ENCODE data around the gene AFF1. TPM values are rescaled to one million over a fixed set of nuclear protein-coding genes. Genes with fewer than 3 reads are reported as not detected.

AFF1 gene
- 121 TPM for total RNA-seq

- peak; percentile 91 for DNase-seq (ENCODE audit: low spot score)
- intact Hi-C loops (cut with DNase I), result loop anchor here (10.0 kb wide), 1 partner anchor 70 kb away; no protein-coding TSS in a partner anchor
- peak; percentile 93 for ATAC-seq
These were observed at the start of gene AFF1 for GRCh38 chr4:86934771-86935565. Gene AFF1, plus strand, starts transcription at chr4:86935011. Its CDS starts 13,523 bp downstream, at chr4:86948534.

- ATAC-seq (no peak), DNase-seq (ENCODE audit: low spot score) (no peak)
- intact Hi-C loops (cut with DNase I), result no loop called here
These were observed 44.0 kb upstream of the AFF1 start for GRCh38 chr4:86890790-86891189.

GRCh38 chr4:86891762-86892635 is 42.8 kb upstream of the AFF1 start, which contains the start of gene C4orf36:
Gene C4orf36, minus strand, starts transcription at chr4:86892422. Its CDS starts 902 bp downstream, at chr4:86891520.
- ATAC-seq (peak; percentile 80), DNase-seq (ENCODE audit: low spot score) (peak; percentile 81)
- intact Hi-C loops (cut with DNase I), result no loop called here

GRCh38 chr4:86892636-86892960 is 42.2 kb upstream of the AFF1 start:
- ATAC-seq (peak; percentile 54), DNase-seq (ENCODE audit: low spot score) (no peak)
- intact Hi-C loops (cut with DNase I), result no loop called here

GRCh38 chr4:86893136-86893535 is 41.7 kb upstream of the AFF1 start:
- intact Hi-C loops (cut with DNase I), result no loop called here
- no peak for ATAC-seq
- no peak for DNase-seq (ENCODE audit: low spot score)

GRCh38 chr4:86894455-86894854 is 40.4 kb upstream of the AFF1 start:
- intact Hi-C loops (cut with DNase I), result loop anchor here (2.0 kb wide), 1 partner anchor 398 kb away; no protein-coding TSS in a partner anchor
- no peak for DNase-seq (ENCODE audit: low spot score)
- ATAC-seq, result no peak

GRCh38 chr4:86895692-86896488 is 38.9 kb upstream of the AFF1 start:
- intact Hi-C loops (cut with DNase I), result loop anchor here (2.0 kb wide), 1 partner anchor 399 kb away; no protein-coding TSS in a partner anchor
- ATAC-seq, result peak; percentile 55
- no peak for DNase-seq (ENCODE audit: low spot score)

GRCh38 chr4:86896596-86896995 is 38.2 kb upstream of the AFF1 start:
- ATAC-seq (no peak), DNase-seq (ENCODE audit: low spot score) (no peak)
- intact Hi-C loops (cut with DNase I), result no loop called here

GRCh38 chr4:86898562-86898961 is 36.2 kb upstream of the AFF1 start:
- ATAC-seq (no peak), DNase-seq (ENCODE audit: low spot score) (no peak)
- intact Hi-C loops (cut with DNase I), result no loop called here

- DNase-seq (ENCODE audit: low spot score) (no peak), ATAC-seq (no peak)
- intact Hi-C loops (cut with DNase I), result no loop called here
These were observed 32.9 kb upstream of the AFF1 start for GRCh38 chr4:86901864-86902263.

- no peak for DNase-seq (ENCODE audit: low spot score)
- peak; percentile 66 for ATAC-seq
- intact Hi-C loops (cut with DNase I), result no loop called here
These were observed 26.6 kb upstream of the AFF1 start for GRCh38 chr4:86908251-86908657.

- intact Hi-C loops (cut with DNase I), result no loop called here
- no peak for DNase-seq (ENCODE audit: low spot score)
- no peak for ATAC-seq
These were observed 25.1 kb upstream of the AFF1 start for GRCh38 chr4:86909546-86910295.

GRCh38 chr4:86910369-86910768 is 24.4 kb upstream of the AFF1 start:
- intact Hi-C loops (cut with DNase I), result no loop called here
- DNase-seq (ENCODE audit: low spot score) (no peak), ATAC-seq (no peak)

GRCh38 chr4:86910820-86911684 is 23.8 kb upstream of the AFF1 start:
- DNase-seq (ENCODE audit: low spot score) (no peak), ATAC-seq (no peak)
- intact Hi-C loops (cut with DNase I), result no loop called here

- DNase-seq (ENCODE audit: low spot score), result no peak
- intact Hi-C loops (cut with DNase I), result no loop called here
- no peak for ATAC-seq
These were observed 18.4 kb upstream of the AFF1 start for GRCh38 chr4:86916392-86916791.

GRCh38 chr4:86917212-86918039 is 17.4 kb upstream of the AFF1 start:
- no peak for DNase-seq (ENCODE audit: low spot score)
- intact Hi-C loops (cut with DNase I), result no loop called here
- no peak for ATAC-seq
